Loucy (cell line): Measurements from ENCODE around the gene ABCA3.

Source experiments
- EZH2phosphoT487 ChIP-seq: fragments of 200-600 bp; IDR thresholded peaks from 2 replicates; pipeline ENCODE4 v1.6.1; 2018; ENCODE audit warnings: antibody characterized with exemption, mild to moderate bottlenecking, moderate library complexity, borderline replicate concordance
- TF ChIP-seq, protein P1 (sequence below): fragments of 200-600 bp; sonication (generic); conservative IDR thresholded peaks from 2 replicates; pipeline ENCODE4 v1.5.1; 2014; ENCODE audit warnings: mild to moderate bottlenecking, antibody characterized with exemption, low read length

DNA sequence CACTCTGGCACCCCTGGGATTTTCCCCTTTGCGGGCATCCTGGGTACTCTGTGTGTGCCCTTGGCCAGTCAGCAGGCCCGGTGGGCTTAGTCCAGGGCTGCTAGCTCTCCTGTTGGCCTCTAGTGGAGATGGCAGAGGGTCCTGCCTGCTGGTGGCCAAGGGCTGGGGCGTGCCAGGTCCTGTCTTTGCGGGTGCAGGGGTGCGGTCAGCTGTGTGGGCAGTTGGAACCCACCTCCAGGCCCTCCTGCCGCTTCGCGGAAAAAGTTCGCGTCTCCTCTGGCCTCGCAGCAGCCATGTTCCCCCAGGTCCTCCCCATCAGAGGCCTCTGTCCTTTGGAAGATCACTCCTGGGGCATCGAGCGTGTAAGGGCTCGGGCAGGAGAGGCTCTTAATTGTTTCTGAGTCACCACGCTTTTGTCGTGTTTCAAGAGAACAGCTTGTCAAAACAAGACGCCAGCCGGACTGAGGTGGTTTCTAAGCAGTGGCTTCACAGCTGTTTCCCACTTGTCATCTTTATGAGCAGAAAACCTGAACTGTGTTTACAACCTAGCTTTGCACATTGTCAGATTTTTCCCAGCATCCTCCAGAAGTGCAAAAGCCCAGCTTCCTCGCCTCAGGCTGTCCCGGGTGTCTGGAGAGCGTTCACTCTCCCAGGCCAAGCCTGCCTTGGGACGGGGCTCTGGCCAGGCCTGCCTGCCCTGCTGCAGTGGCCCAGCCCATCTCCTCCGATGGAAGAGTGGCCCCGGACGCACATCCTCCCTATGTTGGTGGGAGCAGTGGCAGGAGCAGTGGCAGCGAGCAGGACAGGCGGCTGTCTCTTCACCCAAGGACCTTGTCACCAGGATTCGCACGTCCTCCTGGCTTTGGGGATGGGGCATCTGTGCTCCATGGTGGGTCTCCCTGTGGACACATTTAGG is 109.3 kb downstream of the ABCA3 start:
- TF ChIP-seq, protein P1, sequence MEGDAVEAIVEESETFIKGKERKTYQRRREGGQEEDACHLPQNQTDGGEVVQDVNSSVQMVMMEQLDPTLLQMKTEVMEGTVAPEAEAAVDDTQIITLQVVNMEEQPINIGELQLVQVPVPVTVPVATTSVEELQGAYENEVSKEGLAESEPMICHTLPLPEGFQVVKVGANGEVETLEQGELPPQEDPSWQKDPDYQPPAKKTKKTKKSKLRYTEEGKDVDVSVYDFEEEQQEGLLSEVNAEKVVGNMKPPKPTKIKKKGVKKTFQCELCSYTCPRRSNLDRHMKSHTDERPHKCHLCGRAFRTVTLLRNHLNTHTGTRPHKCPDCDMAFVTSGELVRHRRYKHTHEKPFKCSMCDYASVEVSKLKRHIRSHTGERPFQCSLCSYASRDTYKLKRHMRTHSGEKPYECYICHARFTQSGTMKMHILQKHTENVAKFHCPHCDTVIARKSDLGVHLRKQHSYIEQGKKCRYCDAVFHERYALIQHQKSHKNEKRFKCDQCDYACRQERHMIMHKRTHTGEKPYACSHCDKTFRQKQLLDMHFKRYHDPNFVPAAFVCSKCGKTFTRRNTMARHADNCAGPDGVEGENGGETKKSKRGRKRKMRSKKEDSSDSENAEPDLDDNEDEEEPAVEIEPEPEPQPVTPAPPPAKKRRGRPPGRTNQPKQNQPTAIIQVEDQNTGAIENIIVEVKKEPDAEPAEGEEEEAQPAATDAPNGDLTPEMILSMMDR, result no peak
- TF ChIP-seq EZH2phosphoT487, result no peak
